GM19438 (cell line): ENCODE measurements around the gene FGF14.
"Not testable (repeated sequence)": the region's sequence is repeated elsewhere in the genome, so short reads cannot be mapped to it uniquely, and the experiment has no call there.

Experiments
- ATAC-seq: cut with Tn5 transposase; IDR thresholded peaks from one replicate; pipeline ENCODE4 v1.9.1; 2021; ENCODE audit warnings: low read depth; ENCODE audit not compliant: unreplicated experiment

FGF14 gene

DNA sequence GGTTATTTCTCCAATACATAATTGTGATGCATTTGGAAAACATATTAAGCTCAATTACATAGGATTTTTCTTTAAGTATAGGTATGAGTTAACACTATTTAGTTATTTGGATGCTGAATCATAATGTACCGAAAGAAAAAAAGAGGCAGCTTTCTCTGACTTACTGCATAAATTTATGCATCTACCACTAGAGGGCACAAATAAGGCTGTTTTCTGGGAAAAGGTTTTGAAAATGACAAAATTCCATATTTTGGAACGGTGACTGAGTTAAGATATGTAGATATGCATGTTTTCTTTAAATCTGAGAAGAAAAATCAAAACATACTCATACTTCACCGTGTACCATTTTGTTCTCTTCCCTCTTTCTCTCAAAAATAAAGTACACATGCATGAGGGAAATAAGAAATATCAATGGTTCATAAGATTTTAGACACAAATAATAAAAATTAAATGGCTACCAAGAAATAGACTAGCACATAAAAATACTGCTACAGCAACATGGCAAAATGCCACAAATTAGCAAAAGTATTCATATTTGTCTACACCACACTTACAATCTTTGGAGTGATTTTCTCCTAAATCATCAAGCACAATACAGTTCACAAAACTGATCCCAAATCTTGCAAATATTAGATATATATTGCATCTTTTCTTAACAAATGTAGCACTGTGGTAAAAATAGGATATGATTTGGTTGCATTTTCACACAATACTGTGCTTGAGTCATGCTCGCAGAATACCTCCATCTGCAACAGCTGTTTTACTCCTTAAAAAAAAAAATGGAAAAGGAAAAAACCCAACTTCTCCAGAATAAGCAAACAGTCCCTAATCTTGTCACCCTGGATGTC, 260.0 kb downstream of the FGF14 start:
- no peak for ATAC-seq

- no peak for ATAC-seq
Measured at GRCh38 chr13:102139626-102140025, 262.2 kb downstream of the FGF14 start.

GRCh38 chr13:102138635-102139190, 263.1 kb downstream of the FGF14 start:
- ATAC-seq, result no peak

DNA sequence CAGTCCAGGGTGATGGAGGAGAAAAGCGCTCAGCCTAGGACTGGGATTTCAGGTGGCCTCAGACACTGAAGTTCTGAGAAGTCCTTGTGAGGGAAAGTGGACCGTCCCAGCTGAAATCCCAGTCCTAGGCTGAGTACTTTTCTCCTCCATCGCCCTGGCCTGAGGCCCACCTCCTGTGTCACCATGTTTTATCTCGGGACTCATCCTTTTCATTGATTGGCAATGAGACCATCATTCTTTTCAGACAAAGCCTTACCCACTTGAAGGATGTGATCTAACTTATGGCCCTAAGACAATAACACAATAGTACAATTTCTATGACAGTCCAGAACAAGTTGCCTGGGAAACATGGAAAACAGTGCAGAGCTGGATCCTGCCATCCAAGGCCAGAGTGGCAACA, 263.9 kb downstream of the FGF14 start:
- ATAC-seq, result not testable (repeated sequence)

DNA sequence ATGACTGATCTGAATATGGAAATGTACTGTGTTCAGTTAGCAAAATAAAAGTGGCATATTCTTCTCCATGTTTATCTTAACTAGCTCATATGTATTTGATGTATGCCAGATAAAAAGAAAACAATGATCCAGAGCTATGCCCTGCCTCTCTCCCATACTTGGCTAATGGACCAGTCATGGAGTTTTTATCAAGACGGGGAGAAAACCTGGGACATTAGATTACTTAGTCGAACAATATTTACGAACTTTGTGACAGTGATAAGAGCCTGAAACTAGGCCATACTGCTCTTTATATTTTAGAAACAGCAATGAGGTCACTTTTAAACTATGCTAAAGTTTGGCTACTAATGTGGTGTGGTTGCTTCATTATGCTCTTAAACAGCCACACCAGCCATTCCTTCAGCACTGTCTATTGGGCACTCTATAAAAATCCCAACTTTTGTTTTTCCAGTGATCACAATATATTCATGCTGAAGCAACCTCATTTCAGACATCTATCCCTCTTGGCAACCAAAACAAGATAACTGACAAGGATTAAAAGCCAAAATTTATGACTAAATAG, 265.0 kb downstream of the FGF14 start:
- no peak for ATAC-seq

DNA sequence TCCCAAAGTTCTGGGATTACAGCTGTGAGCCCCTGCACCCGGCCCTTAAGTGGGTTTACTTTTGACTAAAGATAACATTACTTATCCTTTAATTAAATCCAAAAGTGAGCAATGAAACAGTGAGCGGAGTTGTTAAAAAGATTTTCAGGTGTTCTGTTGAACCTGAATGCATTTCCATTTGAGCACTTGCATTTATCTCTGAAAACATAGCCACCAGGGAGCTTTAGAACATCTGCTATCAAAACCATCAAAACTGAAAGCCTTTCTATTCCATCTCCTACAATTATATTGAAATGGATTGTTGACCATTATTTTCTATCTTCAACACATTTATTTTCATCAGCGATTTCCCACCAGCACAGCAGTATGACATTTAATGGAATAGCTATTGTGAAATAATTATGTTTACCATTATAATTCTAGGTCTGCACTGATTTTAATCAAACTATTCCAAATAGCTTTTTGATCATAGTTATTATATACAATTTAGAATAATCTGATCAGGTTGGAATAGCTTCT, 269.0 kb downstream of the FGF14 start:
- no peak for ATAC-seq

- ATAC-seq, result no peak
Measured at GRCh38 chr13:102131246-102131645, 270.6 kb downstream of the FGF14 start.

DNA sequence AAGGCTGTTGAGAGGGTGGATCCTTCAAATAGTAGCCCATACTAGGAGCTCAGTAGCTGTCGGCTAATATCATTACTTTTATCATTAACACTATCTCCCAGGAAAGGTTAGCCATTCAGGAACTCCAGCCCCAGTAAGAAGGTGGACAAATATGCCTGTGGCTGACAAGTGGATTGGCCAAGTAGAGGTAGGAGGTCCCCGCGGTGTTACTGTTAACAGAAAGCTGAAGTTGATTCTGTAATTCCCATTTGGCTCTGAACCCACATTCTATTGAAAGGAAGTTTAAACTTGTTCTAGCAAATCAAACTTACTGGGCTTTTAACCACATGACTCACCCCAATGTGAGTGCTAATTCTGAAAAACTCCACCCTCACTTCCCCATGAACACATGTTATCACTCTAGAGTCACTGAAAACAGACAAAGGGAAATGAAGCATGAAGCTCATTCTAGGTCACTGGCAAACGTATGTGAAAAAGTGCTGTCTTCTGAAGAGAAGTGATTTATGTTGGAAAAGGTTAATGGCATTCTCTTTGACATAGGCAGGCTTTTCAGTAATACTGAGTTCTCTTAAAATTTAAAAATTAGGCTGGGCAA, 273.5 kb downstream of the FGF14 start:
- ATAC-seq, result no peak

GRCh38 chr13:102127153-102127552, 274.7 kb downstream of the FGF14 start:
- ATAC-seq, result no peak

- no peak for ATAC-seq
Measured at GRCh38 chr13:102122147-102122546, 279.7 kb downstream of the FGF14 start.

GRCh38 chr13:102117175-102117831, 284.5 kb downstream of the FGF14 start:
- ATAC-seq, result no peak

DNA sequence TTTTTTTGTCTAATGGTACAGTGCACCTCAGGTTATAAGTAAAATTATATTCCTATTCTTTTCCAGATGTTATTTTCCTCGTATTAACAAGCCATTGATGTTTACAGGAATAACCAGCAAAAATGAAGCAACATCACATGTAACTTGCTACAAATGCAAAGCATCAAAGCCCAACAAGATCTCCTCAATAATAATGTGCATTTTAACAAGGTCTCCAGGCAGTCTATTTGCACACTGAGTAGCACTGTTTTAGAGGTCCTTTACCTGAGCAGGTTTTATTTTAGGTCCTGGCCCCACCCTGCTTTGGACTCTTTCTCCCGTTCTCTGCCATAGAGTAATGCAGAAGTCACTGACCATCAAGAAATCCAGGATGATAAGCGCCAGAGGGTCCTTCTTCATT, 298.4 kb downstream of the FGF14 start:
- ATAC-seq, result no peak

DNA sequence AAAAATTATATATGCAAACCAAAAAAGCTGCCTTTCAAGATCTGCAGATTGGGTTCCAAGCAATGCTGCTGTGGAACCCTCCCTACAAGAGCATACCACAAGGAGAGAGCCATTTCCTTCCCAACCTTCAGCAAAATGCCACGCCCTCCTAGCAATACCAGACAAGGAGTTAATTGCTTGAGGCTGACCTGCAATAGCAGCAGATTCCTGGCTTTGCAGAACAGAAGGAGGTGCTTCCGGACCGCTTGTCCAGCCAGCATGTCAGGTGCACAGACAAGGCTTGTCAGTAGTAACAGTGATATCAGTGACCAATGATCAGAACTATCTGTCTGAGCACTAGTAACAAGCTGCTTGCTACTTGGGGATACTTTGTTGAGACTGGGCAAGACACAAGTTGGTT, 301.6 kb downstream of the FGF14 start:
- ATAC-seq, result no peak

DNA sequence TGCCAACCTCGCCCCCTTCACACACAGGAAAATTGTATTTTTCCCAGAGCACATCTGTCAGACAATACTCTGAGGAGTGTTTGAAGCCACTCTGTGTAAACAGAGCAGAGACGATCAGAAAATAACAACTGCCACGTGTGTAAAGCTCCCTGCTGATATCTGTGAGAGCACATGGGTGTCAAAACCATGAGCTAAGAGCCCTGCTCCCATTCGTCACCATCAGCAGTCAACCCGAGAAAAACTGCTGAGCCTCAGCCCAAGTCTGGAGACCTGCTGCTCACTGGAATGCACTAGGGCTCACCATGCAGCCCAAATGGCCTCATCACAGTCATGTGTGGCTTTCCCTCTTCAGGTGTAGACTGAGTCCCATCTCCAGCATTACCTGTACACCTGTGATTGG, 304.1 kb downstream of the FGF14 start:
- no peak for ATAC-seq

DNA sequence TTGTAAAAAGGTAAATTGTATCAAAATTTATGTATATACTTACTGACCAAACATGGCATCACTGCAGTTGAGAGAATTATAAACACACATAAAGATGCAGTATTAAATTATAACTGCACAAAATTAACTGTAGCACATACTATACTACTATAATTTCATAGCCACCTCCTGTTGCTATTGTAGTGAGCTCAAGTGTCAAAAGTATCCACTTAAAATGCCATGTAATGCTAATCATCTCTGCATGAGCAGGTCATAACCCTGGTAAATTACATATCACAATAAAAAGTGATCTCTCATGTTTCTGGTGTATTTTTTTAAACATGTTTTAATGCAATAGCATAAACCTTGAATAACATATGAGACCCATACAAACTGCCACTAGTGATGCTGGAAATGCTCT, 308.6 kb downstream of the FGF14 start:
- not testable (repeated sequence) for ATAC-seq

GRCh38 chr13:102091231-102091630, 310.6 kb downstream of the FGF14 start:
- ATAC-seq, result no peak

DNA sequence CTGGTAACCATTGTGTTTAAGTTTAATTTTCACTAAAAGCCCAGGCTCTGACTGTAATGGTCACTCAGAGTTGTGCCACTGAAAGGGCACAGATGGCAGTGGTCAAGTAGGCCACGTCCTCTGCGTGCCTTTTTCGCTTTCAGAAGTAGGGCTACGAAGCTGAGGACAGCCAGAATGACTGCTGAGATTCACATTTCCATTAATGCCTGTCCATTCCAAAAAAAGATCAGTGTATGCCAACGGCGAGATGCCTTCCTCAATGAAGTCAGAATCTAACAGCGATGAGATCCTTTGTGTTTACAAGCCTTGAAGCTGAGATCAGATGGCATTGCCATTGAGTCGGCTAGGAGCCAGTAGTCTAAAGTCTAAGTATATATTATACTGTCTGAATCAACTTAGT, 311.3 kb downstream of the FGF14 start:
- no peak for ATAC-seq

DNA sequence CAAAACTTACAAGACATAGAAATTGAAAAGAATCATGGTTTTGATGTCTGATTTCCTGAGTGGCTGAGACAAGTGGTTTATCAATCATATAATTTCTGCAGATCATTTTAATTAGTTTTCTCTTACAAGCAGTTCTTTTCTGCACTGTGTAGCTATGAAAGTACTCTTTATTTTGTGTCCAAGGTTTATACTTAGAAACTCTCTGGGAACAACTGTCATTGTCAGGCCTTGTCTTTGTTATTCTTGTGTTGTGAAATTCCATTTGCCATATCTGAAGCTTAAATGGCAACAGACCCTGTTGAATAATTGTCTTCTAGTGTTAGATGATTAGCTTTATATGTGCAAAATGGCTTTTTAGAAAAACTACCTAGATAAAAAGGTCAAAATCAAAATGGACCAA, 312.1 kb downstream of the FGF14 start:
- ATAC-seq, result no peak

DNA sequence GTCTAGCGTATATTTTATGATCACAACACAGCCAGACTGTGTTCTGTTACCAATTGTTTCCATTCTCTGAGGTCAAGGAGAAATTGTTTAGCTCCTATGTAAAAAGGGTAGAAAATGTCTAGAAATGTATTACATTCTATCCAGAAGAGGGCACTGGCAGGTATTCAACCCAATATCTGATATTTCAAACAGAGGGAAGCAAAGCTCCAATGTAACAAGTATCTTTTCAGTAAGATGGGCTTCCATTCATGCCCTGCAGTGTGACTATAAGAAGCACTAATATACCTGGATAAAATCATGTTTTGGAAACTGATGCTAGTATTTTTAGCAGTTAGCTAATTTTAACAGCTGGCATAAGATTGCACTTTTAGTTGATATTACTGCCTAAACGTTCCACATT, 312.7 kb downstream of the FGF14 start:
- no peak for ATAC-seq

DNA sequence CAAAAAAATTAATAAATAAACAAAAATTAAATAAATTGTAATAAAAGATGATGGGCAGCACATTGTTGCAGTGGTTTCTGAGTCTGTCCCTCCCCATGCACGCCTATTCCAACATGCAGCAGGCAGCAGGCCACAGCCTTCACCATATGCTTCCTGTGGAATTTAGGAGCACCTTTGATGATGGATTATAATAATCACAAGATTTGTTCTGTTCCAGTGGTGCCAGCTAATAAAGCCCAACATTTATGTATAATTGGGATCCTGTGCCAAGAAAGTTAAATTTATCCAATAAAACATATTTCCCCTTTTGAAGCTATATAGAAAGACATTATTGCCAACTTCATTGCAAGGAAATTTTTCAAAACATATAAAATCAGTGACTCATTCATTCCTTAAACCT, 328.6 kb downstream of the FGF14 start:
- no peak for ATAC-seq

GRCh38 chr13:102071711-102072110, 330.1 kb downstream of the FGF14 start:
- ATAC-seq, result no peak
